Measurements from ENCODE around the gene PTPRN2. TPM values are rescaled to one million over a fixed set of nuclear protein-coding genes. Genes with fewer than 3 reads are reported as not detected.
"Not testable (repeated sequence)": the region's sequence is repeated elsewhere in the genome, so short reads cannot be mapped to it uniquely, and the experiment has no call there.

The PTPRN2 gene
- polyA plus RNA-seq, 1 donor from 2014 or later = 1.6 TPM

- Mint-ChIP-seq H3K4me3 (no peak overlapping the region), H3K27ac (no peak overlapping the region), H3K9me3 (peaks cover 0 to 6% (median 0%) of the 10 kb centered on the region in 3 donors), H3K27me3 (no peaks in the 10 kb centered on the region), H3K4me1 (no peaks in the 10 kb centered on the region), H3K36me3 (no peaks in the 10 kb centered on the region)
Observed at GRCh38 chr7:158260567-158261361, 326.9 kb downstream of the PTPRN2 start.

DNA sequence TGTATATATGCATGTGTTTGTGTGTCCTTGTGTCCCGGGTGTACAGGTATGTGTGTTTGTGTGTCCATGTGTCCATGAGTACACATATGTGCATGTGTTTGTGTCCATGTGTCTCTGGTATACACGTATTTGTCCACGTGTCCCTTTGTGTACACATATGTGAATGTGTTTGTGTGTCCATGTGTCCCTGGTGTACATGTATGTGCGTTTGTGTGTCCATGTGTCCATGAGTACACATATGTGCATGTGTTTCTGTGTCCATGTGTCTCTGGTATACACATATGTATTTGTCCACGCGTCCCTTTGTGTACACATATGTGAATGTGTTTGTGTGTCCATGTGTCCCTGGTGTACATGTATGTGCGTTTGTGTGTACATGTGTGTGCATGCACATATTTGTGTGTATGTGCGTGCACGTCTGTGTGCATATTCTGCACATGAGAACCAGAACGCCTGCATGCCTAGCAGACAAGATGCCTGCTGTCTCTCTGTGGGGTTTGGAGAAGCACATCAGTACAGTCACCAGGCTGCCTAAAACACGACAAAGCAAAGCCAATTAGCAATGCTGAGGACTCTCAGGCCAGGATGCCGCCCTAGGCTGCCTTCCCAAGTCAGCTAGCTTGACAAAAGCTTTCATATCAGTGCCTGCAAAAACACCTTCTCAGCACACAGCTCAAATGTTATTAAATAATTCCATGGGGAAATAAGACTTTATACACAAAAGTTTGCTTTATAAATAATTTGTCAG is 327.8 kb downstream of the PTPRN2 start:
- H3K27me3 Mint-ChIP-seq = no peaks in the 10 kb centered on the region
- no peaks in the 10 kb centered on the region for H3K36me3 Mint-ChIP-seq
- H3K9me3 Mint-ChIP-seq = peaks cover 0 to 6% (median 0%) of the 10 kb centered on the region in 3 donors
- no peak overlapping the region for H3K4me3 Mint-ChIP-seq
- no peaks in the 10 kb centered on the region for H3K4me1 Mint-ChIP-seq
- no peak overlapping the region for H3K27ac Mint-ChIP-seq

DNA sequence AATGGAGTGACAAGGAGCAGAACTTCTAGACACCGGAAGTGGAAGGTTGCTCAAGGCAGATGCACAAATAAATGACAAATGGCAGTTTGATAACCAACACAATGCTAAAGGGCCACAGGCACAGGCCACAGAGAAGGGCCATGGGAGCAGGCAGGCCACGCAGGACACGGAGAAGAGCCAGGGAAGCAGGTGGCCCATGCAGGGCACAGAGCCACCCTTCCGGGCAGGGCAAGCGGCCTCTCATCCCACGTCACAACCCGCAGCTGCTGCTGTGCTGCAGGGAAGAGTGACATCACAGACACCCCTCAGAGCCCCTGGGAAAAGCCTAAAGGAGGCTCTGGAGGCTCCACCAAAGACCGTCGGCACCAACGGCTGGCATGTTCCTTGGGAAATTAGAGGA is 328.5 kb downstream of the PTPRN2 start:
- Mint-ChIP-seq H3K9me3 (peaks cover 0 to 4% (median 0%) of the 10 kb centered on the region in 3 donors), H3K4me3 (no peak overlapping the region), H3K27ac (peak overlapping the region in 1 of 3 donors; percentile 37), H3K27me3 (no peaks in the 10 kb centered on the region), H3K36me3 (no peaks in the 10 kb centered on the region), H3K4me1 (no peaks in the 10 kb centered on the region)

DNA sequence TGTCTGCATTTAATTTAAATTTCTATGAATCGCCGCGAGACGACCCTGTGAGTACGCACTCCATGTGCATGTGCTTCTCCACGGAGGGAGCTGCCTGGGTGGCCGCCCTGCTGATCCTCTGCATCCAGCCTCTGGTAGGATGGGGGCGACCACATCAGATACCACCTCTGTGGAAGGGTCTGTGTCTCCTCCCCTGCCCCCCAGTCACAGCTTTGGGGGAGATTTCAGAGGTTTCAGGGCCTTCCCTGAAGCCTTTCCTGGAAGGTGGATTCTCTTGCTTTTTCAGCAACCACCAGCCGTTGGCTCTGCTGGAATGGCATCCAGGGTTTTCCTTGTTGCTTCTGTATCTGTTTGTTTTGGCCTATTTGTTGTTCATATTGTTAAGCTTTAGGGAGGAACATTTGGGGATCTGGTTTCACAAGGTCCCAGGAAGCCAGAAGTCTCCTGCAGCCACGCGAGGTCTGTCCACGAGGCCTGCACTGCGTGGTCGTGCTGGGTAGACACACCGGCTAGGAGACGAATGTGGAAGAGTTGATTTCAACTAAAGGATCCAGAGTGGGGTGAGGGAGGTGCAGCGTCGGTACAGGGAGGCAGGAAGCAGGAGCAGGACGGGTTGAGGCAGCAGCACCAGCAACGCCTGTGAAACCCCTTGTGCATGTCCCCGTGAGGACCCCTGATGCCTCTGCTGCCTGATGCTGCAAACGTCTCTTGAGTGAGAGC is 329.1 kb downstream of the PTPRN2 start:
- no peaks in the 10 kb centered on the region for H3K27me3 Mint-ChIP-seq
- peaks cover 0 to 4% (median 0%) of the 10 kb centered on the region in 3 donors for H3K9me3 Mint-ChIP-seq
- peak overlapping the region in 1 of 3 donors; percentile 37 for H3K27ac Mint-ChIP-seq
- H3K4me1 Mint-ChIP-seq = no peaks in the 10 kb centered on the region
- no peak overlapping the region for H3K4me3 Mint-ChIP-seq
- no peaks in the 10 kb centered on the region for H3K36me3 Mint-ChIP-seq

- Mint-ChIP-seq H3K36me3 (no peaks in the 10 kb centered on the region), H3K27ac (no peak overlapping the region), H3K4me1 (no peaks in the 10 kb centered on the region), H3K9me3 (peaks cover 0 to 4% (median 0%) of the 10 kb centered on the region in 3 donors), H3K27me3 (no peaks in the 10 kb centered on the region), H3K4me3 (no peak overlapping the region)
Observed at GRCh38 chr7:158257516-158258410, 329.9 kb downstream of the PTPRN2 start.

DNA sequence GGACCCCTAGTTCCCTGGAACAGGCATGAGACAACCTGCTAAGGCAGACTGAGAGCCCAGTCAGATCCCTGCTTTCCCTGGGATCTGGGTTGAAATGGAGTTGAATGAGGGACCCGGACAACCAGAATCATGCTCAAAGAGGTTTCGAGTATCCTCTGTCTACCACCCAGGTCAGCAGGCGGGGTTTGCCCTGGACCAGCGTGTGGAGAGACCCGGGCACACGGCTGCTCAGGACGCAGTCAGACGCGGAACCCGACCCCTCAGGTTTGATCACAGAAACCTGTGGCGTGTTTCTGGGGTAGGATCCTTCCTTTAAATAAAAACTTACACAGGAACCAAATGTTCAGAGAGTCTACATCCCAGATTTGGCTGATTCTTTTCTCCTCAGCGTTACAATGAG is 330.6 kb downstream of the PTPRN2 start:
- Mint-ChIP-seq H3K27me3 (no peaks in the 10 kb centered on the region), H3K4me1 (no peaks in the 10 kb centered on the region), H3K36me3 (no peaks in the 10 kb centered on the region), H3K4me3 (no peak overlapping the region), H3K9me3 (peaks cover 0 to 4% (median 3%) of the 10 kb centered on the region in 3 donors), H3K27ac (no peak overlapping the region)

DNA sequence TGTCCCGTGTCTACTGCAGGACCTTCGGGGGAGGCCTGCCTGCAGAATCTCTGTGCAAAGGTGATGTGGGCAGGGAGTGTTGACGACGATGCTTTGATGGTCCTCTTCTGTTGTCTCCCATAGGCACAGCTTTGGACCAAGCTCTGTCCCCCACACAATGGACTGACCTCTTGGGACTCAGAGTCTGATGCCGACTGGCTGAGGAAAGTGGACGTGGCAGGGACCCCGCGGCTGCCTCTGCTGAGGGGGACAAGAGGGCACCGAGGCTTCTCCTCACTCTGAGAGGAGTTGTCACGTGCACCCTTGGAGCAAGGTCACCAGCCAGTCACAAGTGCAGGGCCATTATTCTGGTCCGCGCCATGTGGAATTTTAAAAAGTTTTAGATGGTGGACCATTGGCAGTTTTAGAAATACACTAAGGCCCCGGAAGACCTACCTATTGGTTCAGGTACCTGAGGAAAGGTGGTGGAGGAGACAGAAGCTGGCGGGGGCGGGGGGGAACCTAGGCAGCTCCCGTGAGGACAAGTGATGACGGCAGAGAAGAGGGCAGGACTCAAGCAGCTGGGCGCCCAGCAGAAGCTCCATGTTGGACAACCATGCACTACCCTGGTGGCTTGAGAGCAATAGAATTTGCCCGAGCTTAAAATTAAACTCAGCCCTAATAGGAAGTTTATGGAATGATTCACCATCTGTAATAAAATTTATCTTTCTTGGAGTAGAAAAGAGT is 331.4 kb downstream of the PTPRN2 start:
- H3K9me3 Mint-ChIP-seq = peaks cover 0 to 4% (median 3%) of the 10 kb centered on the region in 3 donors
- H3K27me3 Mint-ChIP-seq = no peaks in the 10 kb centered on the region
- H3K36me3 Mint-ChIP-seq = no peaks in the 10 kb centered on the region
- no peak overlapping the region for H3K4me3 Mint-ChIP-seq
- no peak overlapping the region for H3K27ac Mint-ChIP-seq
- no peaks in the 10 kb centered on the region for H3K4me1 Mint-ChIP-seq

- Mint-ChIP-seq H3K27me3 (no peaks in the 10 kb centered on the region), H3K9me3 (peaks cover 0 to 4% (median 3%) of the 10 kb centered on the region in 3 donors), H3K4me3 (no peak overlapping the region), H3K4me1 (no peaks in the 10 kb centered on the region), H3K36me3 (no peaks in the 10 kb centered on the region), H3K27ac (no peak overlapping the region)
Observed at GRCh38 chr7:158255558-158255957, 332.1 kb downstream of the PTPRN2 start.

DNA sequence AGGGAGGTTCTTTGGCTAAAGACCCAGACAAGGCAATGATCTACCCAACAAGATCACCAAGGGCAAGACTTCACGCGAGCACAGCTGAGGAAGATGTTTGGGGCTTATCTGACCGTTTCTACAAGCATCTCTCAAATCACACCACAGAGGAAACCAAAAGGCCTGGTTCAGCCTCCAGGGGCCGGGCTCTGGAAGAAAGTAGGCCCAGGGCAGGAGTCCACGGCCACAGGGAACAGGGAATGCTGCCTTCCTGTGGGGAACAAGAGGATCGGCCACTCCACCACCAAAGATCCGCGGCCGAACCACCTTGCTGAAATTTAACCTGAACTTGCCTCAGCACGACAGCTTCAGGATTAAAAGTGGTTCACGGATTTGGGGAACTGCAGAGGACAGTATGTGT is 332.5 kb downstream of the PTPRN2 start:
- H3K27ac Mint-ChIP-seq = no peak overlapping the region
- no peaks in the 10 kb centered on the region for H3K27me3 Mint-ChIP-seq
- H3K4me3 Mint-ChIP-seq = no peak overlapping the region
- no peaks in the 10 kb centered on the region for H3K36me3 Mint-ChIP-seq
- H3K9me3 Mint-ChIP-seq = peaks cover 0 to 4% (median 3%) of the 10 kb centered on the region in 3 donors
- no peaks in the 10 kb centered on the region for H3K4me1 Mint-ChIP-seq

DNA sequence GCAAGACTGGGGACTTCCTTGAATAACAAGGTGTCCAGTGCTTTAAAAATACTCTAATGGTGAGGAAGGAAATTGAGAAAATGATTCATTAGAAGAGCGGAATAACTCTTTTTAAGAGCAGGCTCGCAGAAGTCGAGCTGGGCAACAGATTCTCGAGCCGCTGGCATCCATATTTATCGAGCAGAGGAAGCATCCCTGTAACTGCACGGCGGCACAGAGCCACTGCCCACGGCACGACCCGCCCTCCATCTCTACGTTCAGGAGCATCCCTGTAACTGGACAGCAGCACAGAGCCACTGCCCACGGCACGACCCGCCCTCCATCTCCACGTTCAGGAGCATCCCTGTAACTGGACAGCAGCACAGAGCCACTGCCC is 334.0 kb downstream of the PTPRN2 start:
- not testable (repeated sequence) for H3K27me3 Mint-ChIP-seq, H3K27ac Mint-ChIP-seq, H3K4me1 Mint-ChIP-seq, H3K4me3 Mint-ChIP-seq, H3K36me3 Mint-ChIP-seq, H3K9me3 Mint-ChIP-seq

DNA sequence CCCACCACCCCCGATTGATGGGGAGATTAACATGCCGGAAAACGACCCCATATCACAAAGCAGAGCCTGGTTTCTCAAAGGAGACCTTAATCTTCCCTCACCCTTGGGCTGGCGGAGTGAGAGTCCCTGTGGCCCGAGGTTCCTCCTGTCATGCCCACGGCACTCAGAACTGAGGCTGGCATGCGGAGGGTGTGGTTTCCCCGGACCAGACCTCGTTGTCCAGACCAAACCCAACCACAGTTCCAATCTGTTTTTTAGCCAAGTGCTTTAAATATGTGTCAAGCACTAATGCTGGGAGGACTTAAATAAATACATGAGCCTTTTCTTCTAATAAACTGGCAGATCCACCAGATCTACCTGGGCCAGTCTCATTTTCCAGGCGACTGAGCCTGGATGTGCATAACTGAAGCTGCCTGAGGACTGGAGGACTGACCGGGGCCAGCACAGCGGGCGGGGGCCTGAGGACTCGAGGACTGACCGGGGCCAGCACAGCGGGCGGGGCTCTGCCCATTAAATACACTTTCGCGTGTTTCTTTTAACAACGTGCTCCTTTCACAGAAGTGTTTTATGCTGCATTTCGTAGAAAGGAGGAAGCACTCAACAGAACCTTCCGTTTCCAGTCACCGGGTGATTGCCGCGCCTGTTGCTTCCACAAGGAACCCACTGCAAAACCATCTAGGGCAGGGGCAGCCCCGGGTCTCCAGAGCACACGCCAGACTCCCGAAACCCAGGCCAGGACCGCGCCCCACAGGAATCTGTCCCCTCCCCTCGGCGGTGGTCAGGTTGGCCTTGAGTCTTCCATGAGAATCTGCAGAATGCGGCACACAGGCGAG is 334.6 kb downstream of the PTPRN2 start:
- H3K9me3 Mint-ChIP-seq = peaks cover 0 to 3% (median 0%) of the 10 kb centered on the region in 3 donors
- H3K4me3 Mint-ChIP-seq = no peak overlapping the region
- no peaks in the 10 kb centered on the region for H3K4me1 Mint-ChIP-seq
- H3K36me3 Mint-ChIP-seq = no peaks in the 10 kb centered on the region
- no peaks in the 10 kb centered on the region for H3K27me3 Mint-ChIP-seq
- H3K27ac Mint-ChIP-seq = no peak overlapping the region

GRCh38 chr7:158252081-158252836 is 335.4 kb downstream of the PTPRN2 start:
- Mint-ChIP-seq H3K27me3 (no peaks in the 10 kb centered on the region), H3K4me1 (no peaks in the 10 kb centered on the region), H3K4me3 (no peak overlapping the region), H3K27ac (no peak overlapping the region), H3K9me3 (peaks cover 0 to 3% (median 0%) of the 10 kb centered on the region in 3 donors), H3K36me3 (no peaks in the 10 kb centered on the region)
